Measurements from ENCODE around the gene LRRK2. TPM values are rescaled to one million over a fixed set of nuclear protein-coding genes. Genes with fewer than 3 reads are reported as not detected.

LRRK2 gene
- total RNA-seq = 0.16 and 0.63 TPM in 2 replicates

GRCh38 chr12:40224439-40225291 lies at the start of gene LRRK2:
Gene LRRK2, plus strand, starts transcription at chr12:40224997. Its CDS starts 135 bp downstream, at chr12:40225132.

Other genes starting within 250 kb of the LRRK2 start
- 4.4 and 7.4 TPM in 2 replicates for gene SLC2A13, start 118.9 kb upstream of the LRRK2 start, total RNA-seq